ENCODE measurements around the gene PRTG. TPM values are rescaled to one million over a fixed set of nuclear protein-coding genes. Genes with fewer than 3 reads are reported as not detected.

The PRTG gene
- total RNA-seq, 6 experiments from 2014 or later: 0.21 to 2.1 (median 1.3) TPM

DNA sequence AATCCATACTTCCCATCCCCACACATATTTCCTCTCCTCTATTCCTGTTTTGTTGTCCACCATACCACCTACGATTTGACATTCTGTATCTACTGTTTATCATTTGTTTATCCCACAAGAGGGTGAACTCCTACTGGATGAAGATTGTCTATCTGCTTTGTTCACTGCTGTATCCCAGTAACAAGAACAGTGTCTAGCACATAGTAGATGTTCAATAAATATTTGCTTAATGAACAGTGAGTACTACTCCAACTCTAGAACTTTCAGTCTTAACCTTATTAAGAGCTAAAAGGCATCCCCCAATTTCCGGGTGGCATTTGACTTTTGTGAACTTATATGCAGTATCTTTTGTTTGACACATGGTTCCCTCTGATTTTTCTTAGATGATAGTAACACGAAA is 156.1 kb downstream of the PRTG start:
- peaks cover 2% of the 10 kb centered on the region for H3K27me3 Mint-ChIP-seq (ENCODE audit: insufficient read depth)

GRCh38 chr15:55576943-55577342 is 166.0 kb downstream of the PRTG start:
- no peak for DNase-seq
- no peak overlapping the region; the same call in 1 of the 2 replicates for H3K27ac Mint-ChIP-seq
- H3K4me1 Mint-ChIP-seq (ENCODE audit: low read depth): peaks cover 5% of the 10 kb centered on the region; the same call in 1 of the 2 replicates
- no peak overlapping the region for H3K4me3 Mint-ChIP-seq
- no peaks in the 10 kb centered on the region for H3K9me3 Mint-ChIP-seq
- peaks cover 7% of the 10 kb centered on the region; the same call in 1 of the 2 replicates for H3K36me3 Mint-ChIP-seq (ENCODE audit: low read depth)
- H3K27me3 Mint-ChIP-seq (ENCODE audit: insufficient read depth): no peaks in the 10 kb centered on the region
- TF ChIP-seq, protein P1, sequence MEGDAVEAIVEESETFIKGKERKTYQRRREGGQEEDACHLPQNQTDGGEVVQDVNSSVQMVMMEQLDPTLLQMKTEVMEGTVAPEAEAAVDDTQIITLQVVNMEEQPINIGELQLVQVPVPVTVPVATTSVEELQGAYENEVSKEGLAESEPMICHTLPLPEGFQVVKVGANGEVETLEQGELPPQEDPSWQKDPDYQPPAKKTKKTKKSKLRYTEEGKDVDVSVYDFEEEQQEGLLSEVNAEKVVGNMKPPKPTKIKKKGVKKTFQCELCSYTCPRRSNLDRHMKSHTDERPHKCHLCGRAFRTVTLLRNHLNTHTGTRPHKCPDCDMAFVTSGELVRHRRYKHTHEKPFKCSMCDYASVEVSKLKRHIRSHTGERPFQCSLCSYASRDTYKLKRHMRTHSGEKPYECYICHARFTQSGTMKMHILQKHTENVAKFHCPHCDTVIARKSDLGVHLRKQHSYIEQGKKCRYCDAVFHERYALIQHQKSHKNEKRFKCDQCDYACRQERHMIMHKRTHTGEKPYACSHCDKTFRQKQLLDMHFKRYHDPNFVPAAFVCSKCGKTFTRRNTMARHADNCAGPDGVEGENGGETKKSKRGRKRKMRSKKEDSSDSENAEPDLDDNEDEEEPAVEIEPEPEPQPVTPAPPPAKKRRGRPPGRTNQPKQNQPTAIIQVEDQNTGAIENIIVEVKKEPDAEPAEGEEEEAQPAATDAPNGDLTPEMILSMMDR (IDR thresholded peaks at IDR 0.05): no peak

More for the DNA sequence above, 156.1 kb downstream of the PRTG start:
- Mint-ChIP-seq H3K9me3 (no peaks in the 10 kb centered on the region), H3K27ac (no peak overlapping the region), H3K4me3 (no peak overlapping the region), H3K36me3 (ENCODE audit: low read depth) (no peaks in the 10 kb centered on the region), H3K4me1 (ENCODE audit: low read depth) (peaks cover 7% of the 10 kb centered on the region)
- TF ChIP-seq, protein P1 (IDR thresholded peaks at IDR 0.05): no peak
- no peak for DNase-seq

- no peak for DNase-seq
These were observed 168.9 kb downstream of the PRTG start for GRCh38 chr15:55574096-55574495.

GRCh38 chr15:55573224-55573623 is 169.7 kb downstream of the PRTG start:
- Mint-ChIP-seq H3K36me3 (ENCODE audit: low read depth) (peaks cover 12% of the 10 kb centered on the region; the same call in 1 of the 2 replicates), H3K9me3 (peaks cover 6% of the 10 kb centered on the region), H3K27ac (no peak overlapping the region)

More at GRCh38 chr15:55574096-55574495, 168.9 kb downstream of the PRTG start:
- H3K27me3 Mint-ChIP-seq (ENCODE audit: insufficient read depth): no peaks in the 10 kb centered on the region
- TF ChIP-seq, protein P1 (IDR thresholded peaks at IDR 0.05): no peak
- H3K4me3 Mint-ChIP-seq: no peak overlapping the region
- peaks cover 12% of the 10 kb centered on the region; the same call in 1 of the 2 replicates for H3K36me3 Mint-ChIP-seq (ENCODE audit: low read depth)
- H3K9me3 Mint-ChIP-seq: peaks cover 6% of the 10 kb centered on the region
- no peak overlapping the region for H3K27ac Mint-ChIP-seq
- H3K4me1 Mint-ChIP-seq (ENCODE audit: low read depth): peaks cover 5% of the 10 kb centered on the region; the same call in 1 of the 2 replicates

DNA sequence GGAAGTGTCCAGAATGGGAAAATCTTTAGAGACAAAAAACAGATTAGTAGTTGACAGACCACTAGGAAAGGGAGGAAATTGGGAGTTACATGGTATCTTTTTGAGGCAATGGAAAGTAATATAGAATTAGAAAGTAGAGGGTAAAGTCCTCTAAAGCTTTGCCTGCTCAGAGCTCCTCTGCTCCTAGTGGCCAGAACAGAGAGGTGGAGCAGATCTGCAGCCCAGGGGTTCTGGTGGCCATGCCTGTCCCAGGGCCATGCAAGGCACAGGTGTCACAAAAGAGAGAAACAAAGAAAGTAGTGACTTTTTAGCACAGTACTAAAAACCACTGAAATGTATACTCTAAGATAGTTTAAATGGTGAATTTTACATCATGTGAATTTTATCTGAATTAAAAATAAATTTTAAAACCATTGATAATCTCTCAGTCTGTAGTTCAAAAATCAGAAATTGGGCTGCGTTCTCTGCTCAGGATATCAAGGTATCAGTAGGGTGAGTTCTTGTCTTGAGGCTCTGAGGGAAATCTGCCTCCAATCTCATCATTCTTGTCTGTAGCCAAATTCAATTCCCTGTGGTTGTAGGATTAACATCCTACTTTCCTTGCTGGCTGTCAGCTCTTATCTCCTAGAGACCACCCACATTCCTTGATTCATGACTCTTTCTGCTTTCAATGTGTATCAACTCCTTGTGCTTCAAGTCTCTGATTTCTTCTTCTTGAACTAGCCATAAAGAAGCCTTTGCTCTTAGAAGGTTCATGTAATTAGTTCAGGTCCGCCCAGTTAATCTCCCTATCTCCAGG is 178.4 kb downstream of the PRTG start:
- Mint-ChIP-seq H3K27ac (no peak overlapping the region), H3K4me3 (no peak overlapping the region), H3K27me3 (ENCODE audit: insufficient read depth) (no peaks in the 10 kb centered on the region), H3K9me3 (peaks cover 27% of the 10 kb centered on the region), H3K4me1 (ENCODE audit: low read depth) (0 out of 2 replicates have a peak, but pooled peaks cover 6% of the 10 kb centered on the region), H3K36me3 (ENCODE audit: low read depth) (peaks cover 18% of the 10 kb centered on the region)
- TF ChIP-seq, protein P1 (IDR thresholded peaks at IDR 0.05): no peak; the same call in 1 of the 2 replicates
- DNase-seq: no peak

More at GRCh38 chr15:55573224-55573623, 169.7 kb downstream of the PRTG start:
- no peak overlapping the region for H3K4me3 Mint-ChIP-seq
- no peaks in the 10 kb centered on the region for H3K27me3 Mint-ChIP-seq (ENCODE audit: insufficient read depth)
- TF ChIP-seq, protein P1 (IDR thresholded peaks at IDR 0.05): no peak
- no peak for DNase-seq
- H3K4me1 Mint-ChIP-seq (ENCODE audit: low read depth): peaks cover 5% of the 10 kb centered on the region; the same call in 1 of the 2 replicates
